Mucosa of descending colon (tissue), 3 donors: ENCODE measurements around the gene SYP. TPM values are rescaled to one million over a fixed set of nuclear protein-coding genes. Genes with fewer than 3 reads are reported as not detected.

ENCODE experiments used
- ATAC-seq: fragments of 200-7000 bp; cut with Tn5 transposase; one replicate; pipeline ENCODE4 v1.9.1; 2020; ENCODE audit warnings: mild to moderate bottlenecking, moderate library complexity
- DNase-seq, 3 donors: peaks; one replicate each; pipeline ENCODE4 v3.0.0-alpha.2; 2020
- H3K36me3 ChIP-seq: fragments of 200-600 bp; one replicate; pipeline ENCODE4 v1.8.0; 2021; ENCODE audit warnings: low read depth, mild to moderate bottlenecking
- H3K4me1 ChIP-seq: fragments of 200-600 bp; one replicate; pipeline ENCODE4 v1.8.0; 2021; ENCODE audit warnings: low read depth, mild to moderate bottlenecking
- H3K4me3 ChIP-seq: fragments of 200-600 bp; one replicate; pipeline ENCODE4 v1.8.0; 2021; ENCODE audit warnings: mild to moderate bottlenecking
- H3K9me3 ChIP-seq: fragments of 200-600 bp; one replicate; pipeline ENCODE4 v1.8.0; 2021; ENCODE audit warnings: mild to moderate bottlenecking
- intact Hi-C, 2 donors: fragments of 100-400 bp; cut with DNase I in 1 of 2; cut with micrococcal nuclease in 1 of 2; formaldehyde crosslinking; loops; one replicate each; pipeline versions ENCODE4 v1.11.0 to v1.11.1; 2022; cut with DNase I, micrococcal nuclease
- long read RNA-seq, 2 donors: library from polyadenylated mRNA; unstranded; transcript quantifications; one replicate each; pipeline ENCODE4 v2.0.0, GENCODE V29; 2019 to 2021
- total RNA-seq, 3 donors: library from RNA; stranded (reverse); fragmentation: NEBNext Ultra II Directional in 2 of 3; extraction: Animal tissue kit (Norgen Biotek cat#: 25700) in 2 of 3; gene quantifications; one replicate each; pipeline versions ENCODE4 v1.2.1 to v1.2.4, GENCODE V29; 2021 to 2023
- TF ChIP-seq, protein P1 (sequence below): fragments of 200-600 bp; IDR thresholded peaks from one replicate; pipeline ENCODE4 v1.8.0; 2022; ENCODE audit warnings: antibody characterized with exemption, mild to moderate bottlenecking
- donor health status: DM: no; HTN: no; CAD: no; lungs with moderate emphysema.
- donor health status: DM: no; HTN: no; CAD: no.
- donor health status: DM: no; HTN: yes; CAD: no.

SYP gene
- total RNA-seq, result 10 to 100 TPM in 2 of 3 donors, 1 to 10 TPM in 1; 4.9 to 14.5 (median 12.2) TPM
- long read RNA-seq, donor 1, transcript SYP-201 (7 exons, 2,498 nt), result major isoform, 9 of 19 reads
- long read RNA-seq, donor 1, partial matches to known transcripts, result 2 of 19 reads
- long read RNA-seq, donor 1, other reads (novel, unspliced or antisense), result 7 of 19 reads
- long read RNA-seq, donor 2, partial matches to known transcripts, result 0 of 1 reads
- long read RNA-seq, donor 2, other reads (novel, unspliced or antisense), result 1 of 1 reads

DNA sequence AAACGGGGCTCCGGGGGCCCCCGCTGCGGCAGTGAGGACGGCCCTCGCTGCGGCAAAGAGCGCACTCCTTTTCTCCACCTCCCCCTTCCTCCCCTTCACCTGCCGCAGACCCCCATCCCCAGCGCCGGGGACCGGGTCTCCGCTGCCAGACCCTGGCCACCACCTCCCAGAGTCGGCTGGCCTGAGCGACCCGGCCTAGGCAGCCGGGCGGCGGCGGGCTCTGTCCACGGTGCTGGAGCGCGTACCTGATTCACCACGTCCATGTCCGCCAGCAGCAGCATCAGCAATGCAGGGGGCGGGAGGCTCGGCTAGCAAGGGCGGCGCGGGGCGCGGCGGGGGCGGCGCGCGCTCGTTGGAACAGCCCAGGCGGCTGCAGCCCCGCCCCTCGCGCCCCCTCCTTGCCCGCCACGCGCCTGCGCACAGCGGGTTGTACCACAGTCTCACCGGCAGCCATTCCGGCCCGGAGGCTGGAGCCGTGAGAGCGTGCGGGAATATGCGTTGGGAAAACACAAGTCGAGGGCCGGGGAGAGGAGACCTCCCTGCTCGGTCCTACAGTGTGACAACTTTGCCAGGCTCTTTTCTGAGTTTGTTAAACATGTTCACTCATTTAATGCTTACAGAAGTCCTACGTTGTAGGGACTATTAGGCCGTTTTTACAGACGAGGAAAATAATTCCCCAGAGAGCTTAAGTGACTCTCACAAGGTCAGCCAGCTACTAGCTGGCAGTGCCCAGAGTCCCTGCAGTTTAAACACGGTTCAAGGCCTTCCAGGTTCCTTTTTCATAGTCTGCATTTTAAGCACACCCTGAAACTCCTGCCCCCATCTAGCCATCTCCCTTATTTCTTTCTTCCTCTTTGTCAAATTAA, at the start of gene SYP:
Gene SYP (minus strand): TSS at position 288 of the 866 bp plus-strand sequence. CDS start 7 bp downstream, at position 281.
- peak; percentile 91 to 92 (median 92) for DNase-seq
- intact Hi-C loops, result no loop called here
- peak; percentile 98 for ATAC-seq
- Histone ChIP-seq H3K9me3 (no peaks in the 10 kb centered on the region), H3K4me1 (no peaks in the 10 kb centered on the region), H3K36me3 (no peaks in the 10 kb centered on the region), H3K4me3 (no peak within 1 kb of the TSS)
- TF ChIP-seq, protein P1, sequence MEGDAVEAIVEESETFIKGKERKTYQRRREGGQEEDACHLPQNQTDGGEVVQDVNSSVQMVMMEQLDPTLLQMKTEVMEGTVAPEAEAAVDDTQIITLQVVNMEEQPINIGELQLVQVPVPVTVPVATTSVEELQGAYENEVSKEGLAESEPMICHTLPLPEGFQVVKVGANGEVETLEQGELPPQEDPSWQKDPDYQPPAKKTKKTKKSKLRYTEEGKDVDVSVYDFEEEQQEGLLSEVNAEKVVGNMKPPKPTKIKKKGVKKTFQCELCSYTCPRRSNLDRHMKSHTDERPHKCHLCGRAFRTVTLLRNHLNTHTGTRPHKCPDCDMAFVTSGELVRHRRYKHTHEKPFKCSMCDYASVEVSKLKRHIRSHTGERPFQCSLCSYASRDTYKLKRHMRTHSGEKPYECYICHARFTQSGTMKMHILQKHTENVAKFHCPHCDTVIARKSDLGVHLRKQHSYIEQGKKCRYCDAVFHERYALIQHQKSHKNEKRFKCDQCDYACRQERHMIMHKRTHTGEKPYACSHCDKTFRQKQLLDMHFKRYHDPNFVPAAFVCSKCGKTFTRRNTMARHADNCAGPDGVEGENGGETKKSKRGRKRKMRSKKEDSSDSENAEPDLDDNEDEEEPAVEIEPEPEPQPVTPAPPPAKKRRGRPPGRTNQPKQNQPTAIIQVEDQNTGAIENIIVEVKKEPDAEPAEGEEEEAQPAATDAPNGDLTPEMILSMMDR, result no peak

DNA sequence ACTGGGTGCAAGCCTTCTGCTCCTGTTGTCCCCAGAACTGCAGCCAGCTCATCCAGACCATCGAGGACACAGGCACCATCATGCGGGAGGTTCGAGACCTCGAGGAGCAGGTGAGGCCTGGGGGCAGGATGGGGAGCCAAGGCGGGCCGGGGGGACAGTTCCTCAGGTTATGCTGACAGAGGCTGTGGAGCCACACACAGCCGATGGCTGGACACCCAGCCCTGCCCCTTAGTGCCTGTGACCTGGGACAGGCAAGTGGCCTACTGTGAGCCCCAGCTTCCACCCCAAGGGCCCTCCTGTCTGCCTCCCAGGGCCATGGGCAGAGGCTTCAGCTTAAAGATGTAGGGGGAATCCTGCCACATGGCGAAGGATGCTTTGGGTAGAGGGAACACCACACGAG, 49.6 kb upstream of the SYP start:
- Histone ChIP-seq H3K36me3 (no peaks in the 10 kb centered on the region), H3K4me1 (no peaks in the 10 kb centered on the region), H3K4me3 (no peak overlapping the region), H3K9me3 (no peaks in the 10 kb centered on the region)
- TF ChIP-seq, protein P1, result no peak
- DNase-seq (no peak), ATAC-seq (no peak)
- intact Hi-C loops, result no loop called here

DNA sequence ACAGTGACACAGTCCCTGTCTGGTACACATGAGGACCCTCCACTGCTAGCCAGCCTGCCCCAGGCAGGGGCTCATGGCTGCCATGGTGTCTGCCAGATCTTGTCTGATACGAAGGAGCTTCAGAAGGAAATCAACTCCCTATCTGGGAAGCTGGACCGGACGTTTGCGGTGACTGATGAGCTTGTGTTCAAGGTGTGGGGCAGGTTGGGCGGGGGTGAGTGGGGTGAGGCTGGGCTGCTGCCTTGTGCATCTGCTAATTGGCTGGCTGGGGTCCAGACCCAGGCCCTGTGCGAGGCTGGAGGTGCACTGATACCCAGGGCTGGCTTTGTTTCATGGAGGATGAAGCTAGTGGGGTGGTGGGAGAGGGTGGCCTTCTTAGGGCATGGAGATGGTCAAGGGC, 49.1 kb upstream of the SYP start:
- H3K36me3 ChIP-seq, result no peaks in the 10 kb centered on the region
- H3K4me3 ChIP-seq, result no peak overlapping the region
- DNase-seq (no peak), ATAC-seq (no peak)
- H3K4me1 ChIP-seq, result no peaks in the 10 kb centered on the region
- TF ChIP-seq, protein P1, result no peak
- no peaks in the 10 kb centered on the region for H3K9me3 ChIP-seq
- intact Hi-C loops, result no loop called here

DNA sequence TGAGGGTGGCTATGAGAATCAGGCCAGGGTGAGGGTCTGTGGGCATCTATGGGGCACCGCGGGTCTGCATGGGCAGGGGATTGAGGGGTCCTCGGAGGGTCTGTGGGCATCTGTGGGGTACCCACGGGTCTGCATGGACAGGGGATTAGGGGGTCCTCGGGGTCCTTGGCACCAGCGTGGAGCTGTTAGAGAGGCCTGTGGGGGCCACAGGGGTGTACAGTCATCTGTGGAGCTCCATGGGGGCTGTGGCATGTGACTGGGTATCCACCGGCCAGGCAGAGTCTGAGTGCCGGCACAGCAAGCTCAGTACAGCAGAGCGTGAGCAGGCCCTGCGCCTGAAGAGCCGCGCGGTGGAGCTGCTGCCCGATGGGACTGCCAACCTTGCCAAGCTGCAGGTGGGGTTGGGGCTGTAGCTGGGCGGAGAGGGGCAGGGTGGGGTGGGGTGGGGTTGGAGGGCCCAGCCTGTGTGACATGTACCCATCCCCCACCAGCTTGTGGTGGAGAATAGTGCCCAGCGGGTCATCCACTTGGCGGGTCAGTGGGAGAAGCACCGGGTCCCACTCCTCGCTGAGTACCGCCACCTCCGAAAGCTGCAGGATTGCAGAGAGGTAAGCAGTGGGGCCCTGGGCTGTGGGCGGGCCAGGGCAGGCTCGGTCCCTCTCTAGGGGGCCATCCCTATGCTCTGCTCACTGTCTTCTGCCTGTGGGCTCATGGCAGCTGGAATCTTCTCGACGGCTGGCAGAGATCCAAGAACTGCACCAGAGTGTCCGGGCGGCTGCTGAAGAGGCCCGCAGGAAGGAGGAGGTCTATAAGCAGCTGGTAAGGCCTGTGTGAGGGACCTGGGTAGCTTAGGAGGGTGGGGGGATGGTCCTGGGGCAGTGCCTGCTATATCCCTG, 48.2 kb upstream of the SYP start:
- no peaks in the 10 kb centered on the region for H3K9me3 ChIP-seq
- DNase-seq, result no peak
- no peak for ATAC-seq
- no peaks in the 10 kb centered on the region for H3K4me1 ChIP-seq
- intact Hi-C loops, result no loop called here
- H3K36me3 ChIP-seq, result no peaks in the 10 kb centered on the region
- TF ChIP-seq, protein P1, result no peak
- no peak overlapping the region for H3K4me3 ChIP-seq

DNA sequence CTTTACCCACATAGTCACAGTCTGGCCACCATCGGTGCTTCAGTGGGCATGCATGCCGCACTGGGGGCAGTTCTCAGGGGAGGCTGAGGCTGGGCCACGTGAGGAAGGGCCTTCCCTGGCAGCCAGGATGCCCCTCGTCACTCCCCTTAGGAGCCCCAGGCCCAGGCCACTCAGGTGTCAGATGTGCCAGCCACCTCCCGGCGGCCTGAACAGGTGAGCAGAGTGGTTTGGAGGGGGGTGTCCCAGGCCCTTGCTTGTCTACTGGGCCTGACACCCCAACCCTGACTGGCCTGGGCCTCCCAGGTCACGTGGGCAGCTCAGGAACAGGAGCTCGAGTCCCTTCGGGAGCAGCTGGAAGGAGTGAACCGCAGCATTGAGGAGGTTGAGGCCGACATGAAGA, 47.4 kb upstream of the SYP start:
- TF ChIP-seq, protein P1, result no peak
- no peak for DNase-seq
- intact Hi-C loops, result no loop called here
- Histone ChIP-seq H3K9me3 (no peaks in the 10 kb centered on the region), H3K4me1 (no peaks in the 10 kb centered on the region), H3K36me3 (no peaks in the 10 kb centered on the region), H3K4me3 (no peak overlapping the region)
- no peak for ATAC-seq
